ENCODE data around the gene GSTM2. TPM values are rescaled to one million over a fixed set of nuclear protein-coding genes. Genes with fewer than 3 reads are reported as not detected.
"Not testable (repeated sequence)": the region's sequence is repeated elsewhere in the genome, so short reads cannot be mapped to it uniquely, and the experiment has no call there.

The GSTM2 gene
- total RNA-seq, 1 experiment from 2014 or later, result 10.2 TPM

- H3K27me3 ChIP-seq (ENCODE audit: control insufficient read depth, insufficient read depth, low read length), result no peaks in the 10 kb centered on the region
- in situ Hi-C loops (cut with HindIII; ENCODE audit: low pct_unique_long_range_greater_than_20kb, low sequenced_read_pairs), result no loop called here
- intact Hi-C loops (cut with micrococcal nuclease; ENCODE audit: unreplicated experiment), result no loop called here
- no peak overlapping the region for H3K27ac ChIP-seq (ENCODE audit: low read length)
- TF ChIP-seq REST (IDR thresholded peaks at IDR 0.05; ENCODE audit: insufficient read depth in 1 of 2, low read depth in 2 of 2, low read length in 1 of 2) (no peak), TCF7L2 (IDR thresholded peaks at IDR 0.05; ENCODE audit: low read depth, low read length) (no peak), POLR2AphosphoS5 (IDR thresholded peaks at IDR 0.05; ENCODE audit: low read depth, low read length) (no peak), SIN3A (IDR thresholded peaks at IDR 0.05; ENCODE audit: borderline replicate concordance, insufficient read depth, low read depth, low read length) (no peak), CTCF (IDR thresholded peaks at IDR 0.05) (no peak)
- H3K4me1 ChIP-seq (ENCODE audit: control insufficient read depth, insufficient read depth, low read length), result no peaks in the 10 kb centered on the region
- no peaks in the 10 kb centered on the region for H3K9me3 ChIP-seq (ENCODE audit: control insufficient read depth, insufficient read depth, low read depth, low read length)
- no peak overlapping the region for H3K4me3 ChIP-seq (ENCODE audit: low read depth in 2 of 2, low read length in 2 of 2)
- ATAC-seq, result no peak
- POLR2A ChIA-PET, result no interaction called here
- DNase-seq (ENCODE audit: low read depth, low spot score), result no peak
- CTCF ChIA-PET, result no interaction called here
- no TSS peak for BruUV-seq (replicated peaks)
- no peaks in the 10 kb centered on the region for H3K36me3 ChIP-seq (ENCODE audit: control insufficient read depth, insufficient read depth, low read length)
Measured at GRCh38 chr1:109677459-109677858, 9.6 kb downstream of the GSTM2 start.

GRCh38 chr1:109678637-109679036 lies 10.8 kb downstream of the GSTM2 start:
- ATAC-seq; BruUV-seq (replicated peaks); H3K4me3 ChIP-seq (ENCODE audit: low read depth in 2 of 2, low read length in 2 of 2); DNase-seq (ENCODE audit: low read depth, low spot score); H3K27ac ChIP-seq (ENCODE audit: low read length); H3K4me1 ChIP-seq (ENCODE audit: control insufficient read depth, insufficient read depth, low read length); in situ Hi-C loops (cut with HindIII; ENCODE audit: low pct_unique_long_range_greater_than_20kb, low sequenced_read_pairs); POLR2A ChIA-PET; H3K9me3 ChIP-seq (ENCODE audit: control insufficient read depth, insufficient read depth, low read depth, low read length); CTCF ChIA-PET; intact Hi-C loops (cut with micrococcal nuclease; ENCODE audit: unreplicated experiment); H3K36me3 ChIP-seq (ENCODE audit: control insufficient read depth, insufficient read depth, low read length); H3K27me3 ChIP-seq (ENCODE audit: control insufficient read depth, insufficient read depth, low read length): not testable (repeated sequence)

- H3K4me3 ChIP-seq (ENCODE audit: low read depth in 2 of 2, low read length in 2 of 2); DNase-seq (ENCODE audit: low read depth, low spot score); H3K36me3 ChIP-seq (ENCODE audit: control insufficient read depth, insufficient read depth, low read length); H3K27ac ChIP-seq (ENCODE audit: low read length); H3K27me3 ChIP-seq (ENCODE audit: control insufficient read depth, insufficient read depth, low read length); intact Hi-C loops (cut with micrococcal nuclease; ENCODE audit: unreplicated experiment); in situ Hi-C loops (cut with HindIII; ENCODE audit: low pct_unique_long_range_greater_than_20kb, low sequenced_read_pairs); H3K4me1 ChIP-seq (ENCODE audit: control insufficient read depth, insufficient read depth, low read length); POLR2A ChIA-PET; CTCF ChIA-PET; BruUV-seq (replicated peaks); ATAC-seq; H3K9me3 ChIP-seq (ENCODE audit: control insufficient read depth, insufficient read depth, low read depth, low read length): not testable (repeated sequence)
Measured at GRCh38 chr1:109684777-109685176, 16.9 kb downstream of the GSTM2 start.

GRCh38 chr1:109685399-109685798 lies 17.5 kb downstream of the GSTM2 start:
- POLR2A ChIA-PET; H3K4me3 ChIP-seq (ENCODE audit: low read depth in 2 of 2, low read length in 2 of 2); intact Hi-C loops (cut with micrococcal nuclease; ENCODE audit: unreplicated experiment); BruUV-seq (replicated peaks); H3K9me3 ChIP-seq (ENCODE audit: control insufficient read depth, insufficient read depth, low read depth, low read length); H3K27me3 ChIP-seq (ENCODE audit: control insufficient read depth, insufficient read depth, low read length); H3K27ac ChIP-seq (ENCODE audit: low read length); ATAC-seq; DNase-seq (ENCODE audit: low read depth, low spot score); H3K36me3 ChIP-seq (ENCODE audit: control insufficient read depth, insufficient read depth, low read length); CTCF ChIA-PET; H3K4me1 ChIP-seq (ENCODE audit: control insufficient read depth, insufficient read depth, low read length); in situ Hi-C loops (cut with HindIII; ENCODE audit: low pct_unique_long_range_greater_than_20kb, low sequenced_read_pairs): not testable (repeated sequence)

GRCh38 chr1:109685890-109686289 lies 18.0 kb downstream of the GSTM2 start:
- ATAC-seq; POLR2A ChIA-PET; H3K4me3 ChIP-seq (ENCODE audit: low read depth in 2 of 2, low read length in 2 of 2); H3K27ac ChIP-seq (ENCODE audit: low read length); H3K27me3 ChIP-seq (ENCODE audit: control insufficient read depth, insufficient read depth, low read length); H3K36me3 ChIP-seq (ENCODE audit: control insufficient read depth, insufficient read depth, low read length); intact Hi-C loops (cut with micrococcal nuclease; ENCODE audit: unreplicated experiment); CTCF ChIA-PET; H3K9me3 ChIP-seq (ENCODE audit: control insufficient read depth, insufficient read depth, low read depth, low read length); BruUV-seq (replicated peaks); DNase-seq (ENCODE audit: low read depth, low spot score); H3K4me1 ChIP-seq (ENCODE audit: control insufficient read depth, insufficient read depth, low read length); in situ Hi-C loops (cut with HindIII; ENCODE audit: low pct_unique_long_range_greater_than_20kb, low sequenced_read_pairs): not testable (repeated sequence)

- H3K4me3 ChIP-seq (ENCODE audit: low read depth in 2 of 2, low read length in 2 of 2); POLR2A ChIA-PET: not testable (repeated sequence)
Measured at GRCh38 chr1:109687109-109687508, 19.3 kb downstream of the GSTM2 start.

More at GRCh38 chr1:109687109-109687508, 19.3 kb downstream of the GSTM2 start:
- intact Hi-C loops (cut with micrococcal nuclease; ENCODE audit: unreplicated experiment); in situ Hi-C loops (cut with HindIII; ENCODE audit: low pct_unique_long_range_greater_than_20kb, low sequenced_read_pairs); H3K9me3 ChIP-seq (ENCODE audit: control insufficient read depth, insufficient read depth, low read depth, low read length); H3K27me3 ChIP-seq (ENCODE audit: control insufficient read depth, insufficient read depth, low read length); BruUV-seq (replicated peaks); ATAC-seq; DNase-seq (ENCODE audit: low read depth, low spot score); H3K4me1 ChIP-seq (ENCODE audit: control insufficient read depth, insufficient read depth, low read length); CTCF ChIA-PET; H3K27ac ChIP-seq (ENCODE audit: low read length); H3K36me3 ChIP-seq (ENCODE audit: control insufficient read depth, insufficient read depth, low read length): not testable (repeated sequence)

Measured in Panc1 (cell line).